Stimulated activated CD8-positive, alpha-beta memory T cell treated with anti-CD3 and anti-CD28 coated beads, Interleukin-2, amount 100 ng/mL, for 1 hour (primary cell): ENCODE data around the gene TRAPPC11.

Source experiments
- DNase-seq, 2 donors: peaks; one replicate each; pipeline ENCODE4 v3.0.0-alpha.2; 2020; ENCODE audit warnings: low read depth in 2 of 2

Gene TRAPPC11

GRCh38 chr4:183758061-183758757, 99.1 kb downstream of the TRAPPC11 start:
- no peak for DNase-seq

- no peak for DNase-seq
Measured at GRCh38 chr4:183758758-183759447, 99.8 kb downstream of the TRAPPC11 start.

DNA sequence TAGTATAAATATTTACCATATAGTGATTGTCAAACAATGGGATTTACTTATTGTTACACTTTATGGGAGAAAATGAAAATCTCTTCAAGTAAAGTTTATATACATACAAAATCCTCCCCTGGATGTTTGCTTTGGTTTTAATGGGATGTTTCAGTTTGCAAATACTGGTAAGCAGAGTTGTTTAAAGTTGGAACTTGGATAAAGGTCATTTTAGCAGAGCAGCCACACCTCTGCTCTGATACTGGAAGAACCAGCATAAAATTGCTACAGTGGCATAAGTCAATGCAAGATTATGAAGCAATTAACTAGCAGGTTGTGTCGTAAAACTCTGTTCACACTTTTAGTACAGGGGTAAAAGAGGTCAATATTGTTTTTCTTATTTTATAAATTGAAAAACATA, 101.2 kb downstream of the TRAPPC11 start:
- no peak for DNase-seq
